ENCODE measurements around the gene DDX31. TPM values are rescaled to one million over a fixed set of nuclear protein-coding genes. Genes with fewer than 3 reads are reported as not detected.

The DDX31 gene
- total and polyA plus RNA-seq, 2 donors (not counting 1 experiment from before 2014, with no cell fraction given), result 16.4 to 22.7 TPM

- Histone ChIP-seq H3K4me3 (ENCODE audit: control extremely low read depth in 1 of 5, extremely low read depth in 1 of 5, insufficient read depth in 1 of 5, low read depth in 2 of 5, low read length in 4 of 5) (no peak overlapping the region), H3K27ac (ENCODE audit: low read length in 2 of 2) (no peak overlapping the region), H3K36me3 (replicated peaks in 1 of 2; ENCODE audit: control extremely low read depth in 1 of 2, control insufficient read depth in 1 of 2, extremely low read depth in 1 of 2, insufficient read depth in 2 of 2, low read length in 1 of 2) (peaks cover 15 to 95% of the 10 kb centered on the region in 2 experiments), H2AFZ (ENCODE audit: insufficient read depth, low read depth, low read length, poor library complexity, severe bottlenecking) (no peak overlapping the region), H3K4me2 (replicated peaks; ENCODE audit: low read depth, low read length, poor library complexity, severe bottlenecking) (no peak overlapping the region), H3K9me3 (ENCODE audit: control extremely low read depth in 1 of 3, control insufficient read depth in 2 of 3, insufficient read depth in 1 of 3, low read length in 2 of 3) (no peaks in the 10 kb centered on the region), H3K9ac (ENCODE audit: low read length) (no peak overlapping the region), H3K27me3 (replicated peaks in 1 of 4; ENCODE audit: control extremely low read depth in 1 of 4, control insufficient read depth in 3 of 4, insufficient read depth in 4 of 4, low read length in 3 of 4) (no peaks in the 10 kb centered on the region), H3K4me1 (ENCODE audit: control insufficient read depth in 2 of 2, insufficient read depth in 2 of 2, low read length in 2 of 2) (no peaks in the 10 kb centered on the region), H4K20me1 (ENCODE audit: control insufficient read depth, insufficient read depth, low read length, poor library complexity, severe bottlenecking) (no peaks in the 10 kb centered on the region), H3K79me2 (ENCODE audit: control insufficient read depth, insufficient read depth, low read length) (peaks cover 5% of the 10 kb centered on the region)
- H3K27ac Mint-ChIP-seq, result no peak overlapping the region
- TF ChIP-seq EZH2 (IDR thresholded peaks at IDR 0.05; ENCODE audit: borderline replicate concordance, insufficient read depth, low read depth, low read length, poor library complexity, severe bottlenecking), result no peak
- TF ChIP-seq, protein P1, sequence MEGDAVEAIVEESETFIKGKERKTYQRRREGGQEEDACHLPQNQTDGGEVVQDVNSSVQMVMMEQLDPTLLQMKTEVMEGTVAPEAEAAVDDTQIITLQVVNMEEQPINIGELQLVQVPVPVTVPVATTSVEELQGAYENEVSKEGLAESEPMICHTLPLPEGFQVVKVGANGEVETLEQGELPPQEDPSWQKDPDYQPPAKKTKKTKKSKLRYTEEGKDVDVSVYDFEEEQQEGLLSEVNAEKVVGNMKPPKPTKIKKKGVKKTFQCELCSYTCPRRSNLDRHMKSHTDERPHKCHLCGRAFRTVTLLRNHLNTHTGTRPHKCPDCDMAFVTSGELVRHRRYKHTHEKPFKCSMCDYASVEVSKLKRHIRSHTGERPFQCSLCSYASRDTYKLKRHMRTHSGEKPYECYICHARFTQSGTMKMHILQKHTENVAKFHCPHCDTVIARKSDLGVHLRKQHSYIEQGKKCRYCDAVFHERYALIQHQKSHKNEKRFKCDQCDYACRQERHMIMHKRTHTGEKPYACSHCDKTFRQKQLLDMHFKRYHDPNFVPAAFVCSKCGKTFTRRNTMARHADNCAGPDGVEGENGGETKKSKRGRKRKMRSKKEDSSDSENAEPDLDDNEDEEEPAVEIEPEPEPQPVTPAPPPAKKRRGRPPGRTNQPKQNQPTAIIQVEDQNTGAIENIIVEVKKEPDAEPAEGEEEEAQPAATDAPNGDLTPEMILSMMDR (IDR thresholded peaks at IDR 0.05), result no peak
- WGBS (ENCODE audit: insufficient coverage), result 96% methylated on average over 8 of the region's 8 CpGs
- no peaks in the 10 kb centered on the region for H3K4me1 Mint-ChIP-seq
- no peak overlapping the region for H3K4me3 Mint-ChIP-seq
- CTCF ChIA-PET, result no interaction called here
- no peaks in the 10 kb centered on the region for H3K9me3 Mint-ChIP-seq (ENCODE audit: insufficient read depth)
- POLR2A ChIA-PET, result no interaction called here
- intact Hi-C loops (cut with micrococcal nuclease), result no loop called here
- no peak for ATAC-seq (ENCODE audit: low read depth)
- no peak for DNase-seq
- no peaks in the 10 kb centered on the region for H3K27me3 Mint-ChIP-seq
These were observed 24.5 kb downstream of the DDX31 start for GRCh38 chr9:132645306-132645705.

DNA sequence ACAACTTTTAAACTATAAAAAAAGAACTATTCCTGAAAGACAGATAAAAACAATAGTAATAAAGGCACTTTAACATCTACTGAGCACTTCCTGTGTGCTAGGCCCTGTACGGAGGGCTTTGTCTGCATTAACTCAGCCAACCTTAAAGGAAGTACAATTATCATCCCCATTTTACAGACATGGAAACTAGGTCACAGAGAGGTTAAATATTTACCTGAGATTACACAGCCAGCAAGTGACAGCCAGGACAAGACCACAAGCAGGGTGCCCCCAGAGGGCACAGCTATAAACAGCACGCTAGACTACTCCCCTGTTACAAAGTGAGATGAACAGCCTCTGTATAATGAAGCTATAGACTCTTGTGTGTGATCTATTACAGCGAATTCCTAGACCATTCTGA, 25.5 kb downstream of the DDX31 start:
- CTCF ChIA-PET, result no interaction called here
- no peak overlapping the region for H3K27ac Mint-ChIP-seq
- Histone ChIP-seq H4K20me1 (ENCODE audit: control insufficient read depth, insufficient read depth, low read length, poor library complexity, severe bottlenecking) (no peaks in the 10 kb centered on the region), H3K79me2 (ENCODE audit: control insufficient read depth, insufficient read depth, low read length) (peaks cover 5% of the 10 kb centered on the region), H3K9me3 (ENCODE audit: control extremely low read depth in 1 of 3, control insufficient read depth in 2 of 3, insufficient read depth in 1 of 3, low read length in 2 of 3) (no peaks in the 10 kb centered on the region), H3K27me3 (replicated peaks in 1 of 4; ENCODE audit: control extremely low read depth in 1 of 4, control insufficient read depth in 3 of 4, insufficient read depth in 4 of 4, low read length in 3 of 4) (no peaks in the 10 kb centered on the region), H3K4me1 (ENCODE audit: control insufficient read depth in 2 of 2, insufficient read depth in 2 of 2, low read length in 2 of 2) (no peaks in the 10 kb centered on the region), H3K9ac (ENCODE audit: low read length) (no peak overlapping the region), H2AFZ (ENCODE audit: insufficient read depth, low read depth, low read length, poor library complexity, severe bottlenecking) (no peak overlapping the region), H3K36me3 (replicated peaks in 1 of 2; ENCODE audit: control extremely low read depth in 1 of 2, control insufficient read depth in 1 of 2, extremely low read depth in 1 of 2, insufficient read depth in 2 of 2, low read length in 1 of 2) (peaks cover 15 to 92% of the 10 kb centered on the region in 2 experiments), H3K27ac (ENCODE audit: low read length in 2 of 2) (no peak overlapping the region), H3K4me3 (ENCODE audit: control extremely low read depth in 1 of 5, extremely low read depth in 1 of 5, insufficient read depth in 1 of 5, low read depth in 2 of 5, low read length in 4 of 5) (no peak overlapping the region), H3K4me2 (replicated peaks; ENCODE audit: low read depth, low read length, poor library complexity, severe bottlenecking) (no peak overlapping the region)
- H3K9me3 Mint-ChIP-seq (ENCODE audit: insufficient read depth), result no peaks in the 10 kb centered on the region
- no peaks in the 10 kb centered on the region for H3K4me1 Mint-ChIP-seq
- POLR2A ChIA-PET, result no interaction called here
- DNase-seq (no peak), ATAC-seq (ENCODE audit: low read depth) (no peak)
- no peak for TF ChIP-seq EZH2 (IDR thresholded peaks at IDR 0.05; ENCODE audit: borderline replicate concordance, insufficient read depth, low read depth, low read length, poor library complexity, severe bottlenecking)
- TF ChIP-seq, protein P1 (IDR thresholded peaks at IDR 0.05), result no peak
- WGBS (ENCODE audit: insufficient coverage), result 100% methylated on average over 1 of the region's 3 CpGs
- no peak overlapping the region for H3K4me3 Mint-ChIP-seq
- intact Hi-C loops (cut with micrococcal nuclease), result no loop called here
- H3K27me3 Mint-ChIP-seq, result no peaks in the 10 kb centered on the region
